Keratinocyte (primary cell): Measurements from ENCODE around the gene RRBP1. TPM values are rescaled to one million over a fixed set of nuclear protein-coding genes. Genes with fewer than 3 reads are reported as not detected.

Experiments used
- DNase-seq: peaks from one replicate; pipeline ENCODE4 v3.0.0-alpha.2; 2011; ENCODE audit warnings: low read depth, missing footprints, low spot score
- FAIRE-seq: peaks from 2 replicates; lab custom pipeline; 2011; peaks lifted over from hg19 to GRCh38; lab: Jason Lieb, UNC
- H2AFZ ChIP-seq: 2 replicates; pipeline ENCODE4 v1.6.0; 2012; ENCODE audit warnings: low read length, control low read depth, inconsistent platforms; ENCODE audit not compliant: control insufficient read depth
- H3K27ac ChIP-seq: 2 replicates; pipeline ENCODE4 v1.5.1; 2011; ENCODE audit warnings: low read length; ENCODE audit not compliant: control insufficient read depth, insufficient read depth
- H3K27me3 ChIP-seq: 3 replicates; pipeline ENCODE4 v1.6.0; 2011; ENCODE audit warnings: low read length; ENCODE audit not compliant: control insufficient read depth, insufficient read depth; ENCODE audit errors: extremely low read depth
- H3K36me3 ChIP-seq, 2 experiments: 2 replicates in 1 of 2; 3 replicates in 1 of 2; pipeline ENCODE4 v1.5.1; 2011; ENCODE audit warnings: low read length in 2 of 2, mild to moderate bottlenecking in 1 of 2; ENCODE audit not compliant: control insufficient read depth in 2 of 2, insufficient read depth in 2 of 2; ENCODE audit errors: extremely low read depth in 1 of 2
- H3K4me1 ChIP-seq: 3 replicates; pipeline ENCODE4 v1.5.1; 2011; ENCODE audit warnings: low read length; ENCODE audit not compliant: control insufficient read depth, insufficient read depth; ENCODE audit errors: extremely low read depth
- H3K4me2 ChIP-seq: 3 replicates; pipeline ENCODE4 v1.6.0; 2011; ENCODE audit warnings: low read depth, low read length; ENCODE audit not compliant: control insufficient read depth, insufficient read depth; ENCODE audit errors: extremely low read depth
- H3K4me3 ChIP-seq, 3 experiments: fragments of 200-600 bp in 1 of 3; sonication (generic) in 1 of 3; 2 replicates in 2 of 3; 3 replicates in 1 of 3; pipeline ENCODE4 v1.5.1; 2011 to 2016; ENCODE audit warnings: low read length in 3 of 3, mild to moderate bottlenecking in 3 of 3, control low read depth in 2 of 3, inconsistent platforms in 1 of 3, low read depth in 1 of 3, mixed read lengths in 1 of 3, mixed run types in 1 of 3, moderate library complexity in 1 of 3; ENCODE audit not compliant: control insufficient read depth in 2 of 3, insufficient read depth in 2 of 3; ENCODE audit errors: extremely low read depth in 1 of 3
- H3K79me2 ChIP-seq: 2 replicates; pipeline ENCODE4 v1.6.0; 2012; ENCODE audit warnings: low read length; ENCODE audit not compliant: control insufficient read depth, insufficient read depth
- H3K9ac ChIP-seq: 3 replicates; pipeline ENCODE4 v1.6.0; 2011; ENCODE audit warnings: low read length; ENCODE audit not compliant: control insufficient read depth, insufficient read depth; ENCODE audit errors: extremely low read depth
- H3K9me1 ChIP-seq: 3 replicates; pipeline ENCODE4 v1.6.0; 2011; ENCODE audit warnings: low read length; ENCODE audit not compliant: control insufficient read depth, insufficient read depth; ENCODE audit errors: extremely low read depth
- H3K9me3 ChIP-seq: 2 replicates; pipeline ENCODE4 v1.5.1; 2012; ENCODE audit warnings: low read depth, low read length; ENCODE audit not compliant: control insufficient read depth
- H4K20me1 ChIP-seq: 3 replicates; pipeline ENCODE4 v1.6.0; 2011; ENCODE audit warnings: low read length; ENCODE audit not compliant: control insufficient read depth, insufficient read depth; ENCODE audit errors: extremely low read depth
- CTCF ChIP-seq, 3 experiments: IDR thresholded peaks in 1 of 3; conservative IDR thresholded peaks in 1 of 3; optimal IDR thresholded peaks in 1 of 3; 2 replicates in 2 of 3; 3 replicates in 1 of 3; pipeline versions ENCODE3 to v1.5.1; 2011; ENCODE audit warnings: low read length in 3 of 3, mild to moderate bottlenecking in 3 of 3, moderate library complexity in 2 of 3, control low read depth in 1 of 3, inconsistent platforms in 1 of 3; ENCODE audit not compliant: insufficient read depth in 2 of 3; ENCODE audit errors: extremely low read depth in 1 of 3
- EZH2 ChIP-seq: IDR thresholded peaks from one replicate; pipeline ENCODE4 v1.6.1; 2012; ENCODE audit warnings: inconsistent platforms, mild to moderate bottlenecking, low read length, moderate library complexity
- dilution Hi-C: fragments of 300-500 bp; cut with MboI; formaldehyde crosslinking; loops from one replicate; pipeline ENCODE4 v1.7.0; 2020; ENCODE audit warnings: low sequenced_read_pairs; ENCODE audit not compliant: extremely low pct_ligation_motif_present
- polyA plus RNA-seq, 5 experiments: library from polyadenylated mRNA; depleted of rRNA in 3 of 5; stranded (reverse) in 3 of 5; stranded (forward) in 1 of 5; unstranded in 1 of 5; fragments of >200 nt; gene quantifications; 1 replicate in 1 of 5; 2 replicates in 3 of 5; 3 replicates in 1 of 5; pipeline versions ENCODE4 v1.2.1 to v1.2.3, GENCODE V29; 2011 to 2012; ENCODE audit warnings: missing spikeins in 2 of 5, low read depth in 1 of 5, low replicate concordance in 1 of 5

RRBP1 gene
- polyA plus RNA-seq, 1 donor (not counting 4 experiments of a cell fraction or from before 2014, with no cell fraction given): 43.9 TPM

GRCh38 chr20:17616480-17617211 lies 65.4 kb downstream of the RRBP1 start:
- no peak for FAIRE-seq
- Histone ChIP-seq H3K4me3 (no peak overlapping the region), H3K9ac (no peak overlapping the region), H3K79me2 (no peaks in the 10 kb centered on the region), H3K4me1 (peaks cover 14% of the 10 kb centered on the region), H3K9me1 (no peaks in the 10 kb centered on the region), H3K36me3 (peaks cover 45 to 52% of the 10 kb centered on the region in 2 experiments), H2AFZ (no peak overlapping the region), H3K9me3 (no peaks in the 10 kb centered on the region), H4K20me1 (no peaks in the 10 kb centered on the region), H3K27ac (no peak overlapping the region), H3K4me2 (no peak overlapping the region), H3K27me3 (no peaks in the 10 kb centered on the region)
- TF ChIP-seq EZH2: no peak
- no peak for TF ChIP-seq CTCF (optimal IDR thresholded peaks at IDR 0.05 in 1 of 3, IDR thresholded peaks at IDR 0.05 in 1 of 3, conservative IDR thresholded peaks at IDR 0.05 in 1 of 3; ENCODE audit: extremely low read depth in 1 of 3, insufficient read depth in 2 of 3, low read length in 3 of 3)
- no peak for DNase-seq
- dilution Hi-C loops: no loop called here

GRCh38 chr20:17615645-17616479 lies 66.2 kb downstream of the RRBP1 start:
- no peak overlapping the region for H3K9ac ChIP-seq
- DNase-seq (no peak), FAIRE-seq (no peak)
- no peak overlapping the region for H3K27ac ChIP-seq
- no peaks in the 10 kb centered on the region for H4K20me1 ChIP-seq
- dilution Hi-C loops: no loop called here
- H3K4me1 ChIP-seq: peaks cover 22% of the 10 kb centered on the region
- TF ChIP-seq CTCF (optimal IDR thresholded peaks at IDR 0.05 in 1 of 3, IDR thresholded peaks at IDR 0.05 in 1 of 3, conservative IDR thresholded peaks at IDR 0.05 in 1 of 3; ENCODE audit: extremely low read depth in 1 of 3, insufficient read depth in 2 of 3, low read length in 3 of 3): no peak
- no peaks in the 10 kb centered on the region for H3K79me2 ChIP-seq
- H3K27me3 ChIP-seq: no peaks in the 10 kb centered on the region
- H3K4me3 ChIP-seq: no peak overlapping the region
- no peaks in the 10 kb centered on the region for H3K9me3 ChIP-seq
- H3K36me3 ChIP-seq: peaks cover 38 to 44% of the 10 kb centered on the region in 2 experiments
- H2AFZ ChIP-seq: no peak overlapping the region
- H3K9me1 ChIP-seq: peaks cover under 1% of the 10 kb centered on the region
- no peak overlapping the region for H3K4me2 ChIP-seq
